Mesendoderm (in vitro differentiated cells): ENCODE results near the gene SLC24A4.

Experiments used
- DNase-seq: peaks from one replicate; pipeline ENCODE4 v3.0.0; 2013
- H2AK5ac ChIP-seq: 2 replicates; pipeline ENCODE4 v1.6.1; 2013; ENCODE audit warnings: low read length, inconsistent platforms
- H2BK120ac ChIP-seq: 2 replicates; pipeline ENCODE4 v1.6.1; 2013; ENCODE audit warnings: low read depth, mild to moderate bottlenecking, low read length, moderate library complexity, mixed read lengths
- H2BK15ac ChIP-seq: replicated peaks from 2 replicates; pipeline ENCODE4 v1.6.1; 2013; ENCODE audit warnings: low read depth, mild to moderate bottlenecking, moderate library complexity
- H2BK5ac ChIP-seq: 2 replicates; pipeline ENCODE4 v1.6.1; 2013; ENCODE audit warnings: low read length, inconsistent platforms
- H3K18ac ChIP-seq: 2 replicates; pipeline ENCODE4 v1.6.1; 2013; ENCODE audit warnings: mild to moderate bottlenecking, low read length, mixed read lengths
- H3K23ac ChIP-seq: one replicate; pipeline ENCODE4 v1.6.1; 2013; ENCODE audit warnings: low read length
- H3K27ac ChIP-seq: 2 replicates; pipeline ENCODE4 v1.5.1; 2013; ENCODE audit warnings: low read depth, mild to moderate bottlenecking, inconsistent platforms, low read length, moderate library complexity
- H3K27me3 ChIP-seq: 2 replicates; pipeline ENCODE4 v1.6.1; 2013; ENCODE audit warnings: low read length, control low read depth, mild to moderate bottlenecking, inconsistent platforms; ENCODE audit not compliant: insufficient read depth, poor library complexity
- H3K36me3 ChIP-seq: 2 replicates; pipeline ENCODE4 v1.6.1; 2013; ENCODE audit warnings: low read length, inconsistent platforms; ENCODE audit not compliant: control insufficient read depth, insufficient read depth
- H3K4ac ChIP-seq: one replicate; pipeline ENCODE4 v1.6.1; 2013; ENCODE audit warnings: low read depth, mild to moderate bottlenecking, low read length, moderate library complexity
- H3K4me1 ChIP-seq: 2 replicates; pipeline ENCODE4 v1.6.1; 2013; ENCODE audit warnings: low read depth, low read length, inconsistent platforms; ENCODE audit not compliant: control insufficient read depth
- H3K4me2 ChIP-seq: 2 replicates; pipeline ENCODE4 v1.6.1; 2013; ENCODE audit warnings: low read length
- H3K4me3 ChIP-seq: 2 replicates; pipeline ENCODE4 v1.5.1; 2013; ENCODE audit warnings: mild to moderate bottlenecking, low read length
- H3K56ac ChIP-seq: one replicate; pipeline ENCODE4 v1.6.1; 2013; ENCODE audit warnings: low read length
- H3K79me1 ChIP-seq: 2 replicates; pipeline ENCODE4 v1.6.1; 2013; ENCODE audit warnings: low read length, inconsistent platforms
- H3K79me2 ChIP-seq: 2 replicates; pipeline ENCODE4 v1.6.1; 2013; ENCODE audit warnings: mild to moderate bottlenecking, low read length; ENCODE audit not compliant: control insufficient read depth, insufficient read depth
- H3K9ac ChIP-seq: 2 replicates; pipeline ENCODE4 v1.6.1; 2013; ENCODE audit warnings: low read length, inconsistent platforms
- H4K5ac ChIP-seq: one replicate; pipeline ENCODE4 v1.6.1; 2013; ENCODE audit warnings: low read length
- H4K8ac ChIP-seq: one replicate; pipeline ENCODE4 v1.6.1; 2013; ENCODE audit warnings: low read depth, mild to moderate bottlenecking, control low read depth, low read length, moderate library complexity
- WGBS: extraction: QIAGEN DNeasy Blood & Tissue Kit; methylation state at CpG from one replicate; pipeline ENCODE4 v1.1.7; 2013; ENCODE audit warnings: low lambda C conversion rate, missing lambda C conversion rate; ENCODE audit not compliant: insufficient coverage; ENCODE audit errors: extremely low coverage; 5-methylcytosine and 5-hydroxymethylcytosine counted together

Gene SLC24A4

GRCh38 chr14:92317511-92317910 is 5.5 kb upstream of the SLC24A4 start:
- no peak overlapping the region for H3K27ac ChIP-seq
- H3K9ac ChIP-seq, result no peak overlapping the region
- H3K4me1 ChIP-seq, result no peaks in the 10 kb centered on the region
- H4K5ac ChIP-seq, result no peak overlapping the region
- no CpG with 5 or more reads among the region's 5 CpGs for WGBS
- no peak overlapping the region for H4K8ac ChIP-seq
- no peak overlapping the region for H3K4me3 ChIP-seq
- H3K4me2 ChIP-seq, result no peak overlapping the region
- no peak overlapping the region for H3K23ac ChIP-seq
- no peaks in the 10 kb centered on the region for H3K79me1 ChIP-seq
- no peak overlapping the region for H2BK15ac ChIP-seq
- no peak overlapping the region for H2BK5ac ChIP-seq
- H3K27me3 ChIP-seq, result peaks cover 13% of the 10 kb centered on the region
- no peak overlapping the region for H3K56ac ChIP-seq
- DNase-seq, result no peak
- no peak overlapping the region for H3K4ac ChIP-seq
- no peaks in the 10 kb centered on the region for H3K79me2 ChIP-seq
- H3K36me3 ChIP-seq, result no peaks in the 10 kb centered on the region
- H2BK120ac ChIP-seq, result no peak overlapping the region
- H2AK5ac ChIP-seq, result no peak overlapping the region
- no peak overlapping the region for H3K18ac ChIP-seq

GRCh38 chr14:92321701-92322100 is 1.3 kb upstream of the SLC24A4 start:
- Histone ChIP-seq H3K4me1 (no peaks in the 10 kb centered on the region), H3K27ac (no peak overlapping the region), H2BK5ac (no peak overlapping the region), H3K9ac (no peak overlapping the region), H3K36me3 (no peaks in the 10 kb centered on the region), H3K4me2 (no peak overlapping the region), H3K4ac (no peak overlapping the region), H4K8ac (no peak overlapping the region), H3K27me3 (peaks cover 40% of the 10 kb centered on the region), H2BK120ac (no peak overlapping the region), H2BK15ac (no peak overlapping the region), H3K23ac (no peak overlapping the region), H3K79me1 (no peaks in the 10 kb centered on the region), H4K5ac (no peak overlapping the region), H3K18ac (no peak overlapping the region), H2AK5ac (no peak overlapping the region), H3K56ac (no peak overlapping the region), H3K79me2 (no peaks in the 10 kb centered on the region), H3K4me3 (no peak overlapping the region)
- no CpG with 5 or more reads among the region's 6 CpGs for WGBS
- DNase-seq, result no peak

GRCh38 chr14:92322516-92322915 is 449 bp upstream of the SLC24A4 start:
- no peak overlapping the region for H3K27ac ChIP-seq
- H3K79me1 ChIP-seq, result no peaks in the 10 kb centered on the region
- H3K79me2 ChIP-seq, result no peaks in the 10 kb centered on the region
- H3K4me1 ChIP-seq, result no peaks in the 10 kb centered on the region
- DNase-seq, result no peak
- H4K5ac ChIP-seq, result no peak overlapping the region
- no peak overlapping the region for H2BK5ac ChIP-seq
- peak overlapping the region; percentile 62 for H3K4me2 ChIP-seq
- H3K23ac ChIP-seq, result no peak overlapping the region
- no CpG with 5 or more reads among the region's 23 CpGs for WGBS
- no peak overlapping the region for H4K8ac ChIP-seq
- H2AK5ac ChIP-seq, result no peak overlapping the region
- no peak overlapping the region for H3K9ac ChIP-seq
- peaks cover 40% of the 10 kb centered on the region for H3K27me3 ChIP-seq
- no peaks in the 10 kb centered on the region for H3K36me3 ChIP-seq
- H3K56ac ChIP-seq, result no peak overlapping the region
- no peak overlapping the region for H3K18ac ChIP-seq
- H3K4ac ChIP-seq, result no peak overlapping the region
- H2BK120ac ChIP-seq, result no peak overlapping the region
- H3K4me3 ChIP-seq, result no peak overlapping the region
- no peak overlapping the region for H2BK15ac ChIP-seq

GRCh38 chr14:92323916-92324818 is 1.2 kb downstream of the SLC24A4 start:
- Histone ChIP-seq H3K4ac (no peak overlapping the region), H2BK5ac (no peak overlapping the region), H3K36me3 (no peaks in the 10 kb centered on the region), H3K18ac (no peak overlapping the region), H3K27me3 (peaks cover 40% of the 10 kb centered on the region), H3K4me2 (peak overlapping the region; percentile 62), H2BK15ac (no peak overlapping the region), H3K4me3 (no peak overlapping the region), H3K9ac (no peak overlapping the region), H2BK120ac (no peak overlapping the region), H3K23ac (no peak overlapping the region), H2AK5ac (no peak overlapping the region), H3K79me1 (no peaks in the 10 kb centered on the region), H3K56ac (peak overlapping the region; percentile 42), H4K5ac (no peak overlapping the region), H3K27ac (no peak overlapping the region), H3K4me1 (no peaks in the 10 kb centered on the region), H4K8ac (no peak overlapping the region), H3K79me2 (no peaks in the 10 kb centered on the region)
- no peak for DNase-seq
- WGBS, result no CpG with 5 or more reads among the region's 42 CpGs

- Histone ChIP-seq H3K56ac (no peak overlapping the region), H4K5ac (no peak overlapping the region), H3K4me3 (no peak overlapping the region), H2AK5ac (no peak overlapping the region), H3K79me1 (no peaks in the 10 kb centered on the region), H3K23ac (no peak overlapping the region), H3K4me1 (no peaks in the 10 kb centered on the region), H3K18ac (no peak overlapping the region), H3K36me3 (no peaks in the 10 kb centered on the region), H2BK5ac (no peak overlapping the region), H2BK15ac (no peak overlapping the region), H3K9ac (no peak overlapping the region), H3K4me2 (no peak overlapping the region), H3K27ac (no peak overlapping the region), H4K8ac (no peak overlapping the region), H3K4ac (no peak overlapping the region), H3K27me3 (peaks cover 40% of the 10 kb centered on the region), H2BK120ac (no peak overlapping the region), H3K79me2 (no peaks in the 10 kb centered on the region)
- no peak for DNase-seq
- no CpG with 5 or more reads among the region's 4 CpGs for WGBS
These were observed 2.9 kb downstream of the SLC24A4 start for GRCh38 chr14:92325835-92326234.
